Adipocyte (in vitro differentiated cells): ENCODE results near the gene TRPM3.

ENCODE experiments used
- DNase-seq: peaks from one replicate; pipeline ENCODE4 v3.0.0-alpha.2; 2015; ENCODE audit warnings: low read depth
- H3K27me3 ChIP-seq: replicated peaks from 2 replicates; pipeline ENCODE4 v1.7.0; 2013; ENCODE audit warnings: mild to moderate bottlenecking, low read length, moderate library complexity; ENCODE audit not compliant: control insufficient read depth, insufficient read depth
- H3K36me3 ChIP-seq: 2 replicates; pipeline ENCODE4 v1.7.0; 2013; ENCODE audit warnings: low read length, mild to moderate bottlenecking, moderate library complexity; ENCODE audit not compliant: control insufficient read depth, insufficient read depth, severe bottlenecking
- H3K4me1 ChIP-seq: 2 replicates; pipeline ENCODE4 v1.7.0; 2013; ENCODE audit warnings: mild to moderate bottlenecking, low read length, moderate library complexity; ENCODE audit not compliant: control insufficient read depth, insufficient read depth
- H3K4me3 ChIP-seq: 2 replicates; pipeline ENCODE4 v1.7.0; 2013; ENCODE audit warnings: mild to moderate bottlenecking, low read length, moderate library complexity
- H3K9ac ChIP-seq: 2 replicates; pipeline ENCODE4 v1.7.0; 2013; ENCODE audit warnings: mild to moderate bottlenecking, low read length, moderate library complexity
- H3K9me3 ChIP-seq: 2 replicates; pipeline ENCODE4 v1.7.0; 2013; ENCODE audit warnings: mild to moderate bottlenecking, low read length, moderate library complexity; ENCODE audit not compliant: control insufficient read depth

TRPM3 gene

DNA sequence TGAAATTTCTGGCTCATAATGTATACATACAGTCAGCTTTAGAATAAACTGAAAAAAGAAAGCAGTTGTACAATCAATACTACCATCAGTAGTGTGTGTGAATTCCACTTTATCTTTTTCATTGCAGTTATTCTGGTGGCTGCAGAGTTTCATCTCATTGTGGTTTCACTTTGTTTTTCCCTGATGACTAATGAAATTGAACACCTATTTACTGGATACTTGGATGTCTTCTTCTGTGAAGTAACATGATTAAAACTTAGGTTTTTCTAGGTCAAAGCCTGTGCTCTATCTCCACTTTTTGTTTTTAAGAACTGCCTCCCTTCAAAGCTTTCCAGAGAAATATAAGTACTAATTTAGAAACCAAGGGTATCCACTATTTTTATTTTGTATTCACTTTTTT lies 174.3 kb downstream of the TRPM3 start:
- DNase-seq: peak; percentile 28
- no peak overlapping the region for H3K4me3 ChIP-seq
- no peaks in the 10 kb centered on the region for H3K27me3 ChIP-seq
- H3K36me3 ChIP-seq: no peaks in the 10 kb centered on the region
- H3K4me1 ChIP-seq: peaks cover 7% of the 10 kb centered on the region
- no peaks in the 10 kb centered on the region for H3K9me3 ChIP-seq
- H3K9ac ChIP-seq: no peak overlapping the region

- H3K9ac ChIP-seq: no peak overlapping the region
- H3K36me3 ChIP-seq: no peaks in the 10 kb centered on the region
- peaks cover 6% of the 10 kb centered on the region for H3K4me1 ChIP-seq
- no peak overlapping the region for H3K4me3 ChIP-seq
- H3K27me3 ChIP-seq: no peaks in the 10 kb centered on the region
- no peak for DNase-seq
- H3K9me3 ChIP-seq: no peaks in the 10 kb centered on the region
Observed at GRCh38 chr9:70945301-70945700, 176.1 kb downstream of the TRPM3 start.

DNA sequence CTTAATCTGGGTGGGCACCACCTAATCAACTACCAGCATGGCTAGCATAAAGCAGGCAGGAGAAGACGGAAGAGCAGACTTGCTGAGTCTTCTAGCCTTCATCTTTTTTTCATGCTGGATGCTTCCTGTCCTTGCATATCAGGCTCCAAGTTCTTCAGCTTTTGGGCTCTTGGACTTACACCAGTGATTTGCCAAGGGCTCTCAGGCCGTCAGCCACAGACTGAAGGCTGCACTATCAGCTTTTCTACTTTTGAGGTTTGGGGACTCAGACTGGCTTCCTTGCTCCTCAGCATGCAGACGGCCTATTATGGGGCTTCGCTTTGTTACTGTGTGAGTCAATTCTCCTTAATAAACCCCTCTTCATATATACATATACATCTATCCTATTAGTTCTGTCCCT lies 180.2 kb downstream of the TRPM3 start:
- Histone ChIP-seq H3K4me3 (no peak overlapping the region), H3K9me3 (no peaks in the 10 kb centered on the region), H3K9ac (no peak overlapping the region), H3K36me3 (no peaks in the 10 kb centered on the region), H3K27me3 (no peaks in the 10 kb centered on the region), H3K4me1 (peaks cover 4% of the 10 kb centered on the region)
- DNase-seq: no peak

DNA sequence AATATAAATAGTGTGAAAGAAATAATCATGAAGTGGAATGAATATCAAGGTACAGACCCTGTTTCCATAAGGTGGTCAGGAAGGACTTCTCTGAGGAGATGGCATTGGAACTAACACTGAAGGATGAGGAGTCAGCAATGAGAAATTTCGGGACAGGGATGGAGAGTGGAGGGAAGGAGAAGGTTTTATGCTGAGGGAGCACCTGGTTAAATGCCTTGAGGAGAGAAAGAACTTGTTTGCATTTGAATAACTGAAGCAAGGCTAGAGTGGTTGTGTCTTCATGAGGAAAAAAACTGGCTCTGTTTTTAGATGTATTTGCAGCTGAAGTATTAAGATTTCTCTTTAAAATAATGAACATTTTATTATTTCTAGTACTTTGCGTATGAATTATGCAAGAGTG lies 180.8 kb downstream of the TRPM3 start:
- no peak for DNase-seq
- Histone ChIP-seq H3K27me3 (no peaks in the 10 kb centered on the region), H3K36me3 (no peaks in the 10 kb centered on the region), H3K9me3 (no peaks in the 10 kb centered on the region), H3K9ac (no peak overlapping the region), H3K4me1 (peaks cover 10% of the 10 kb centered on the region), H3K4me3 (no peak overlapping the region)

- Histone ChIP-seq H3K9ac (no peak overlapping the region), H3K9me3 (no peaks in the 10 kb centered on the region), H3K4me1 (peaks cover 33% of the 10 kb centered on the region), H3K4me3 (no peak overlapping the region), H3K27me3 (no peaks in the 10 kb centered on the region), H3K36me3 (no peaks in the 10 kb centered on the region)
- DNase-seq: no peak
Observed at GRCh38 chr9:70936536-70936935, 184.9 kb downstream of the TRPM3 start.

GRCh38 chr9:70935856-70936255 lies 185.6 kb downstream of the TRPM3 start:
- Histone ChIP-seq H3K4me1 (peaks cover 33% of the 10 kb centered on the region), H3K36me3 (no peaks in the 10 kb centered on the region), H3K9ac (peak overlapping the region; percentile 31), H3K9me3 (no peaks in the 10 kb centered on the region), H3K27me3 (no peaks in the 10 kb centered on the region), H3K4me3 (no peak overlapping the region)
- peak; percentile 12 for DNase-seq

DNA sequence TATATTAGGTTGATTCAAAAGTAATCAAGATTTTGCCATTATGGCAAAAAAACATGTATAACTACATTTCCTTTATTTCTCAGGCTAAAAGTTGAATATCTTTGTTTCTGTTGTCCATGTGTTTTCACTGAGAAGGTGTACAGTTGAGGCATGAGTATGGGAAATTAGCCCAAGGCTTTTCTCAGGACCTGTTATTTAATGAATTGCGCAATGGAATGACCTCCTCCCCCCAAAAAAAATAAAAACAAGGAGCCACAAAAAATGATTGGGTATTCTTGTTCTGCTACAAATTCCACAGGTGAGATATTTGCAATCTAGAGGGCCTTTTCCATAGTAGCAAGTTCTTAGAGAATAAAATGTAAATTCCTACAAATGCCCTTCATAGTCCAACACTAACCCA lies 186.8 kb downstream of the TRPM3 start:
- Histone ChIP-seq H3K4me3 (no peak overlapping the region), H3K36me3 (no peaks in the 10 kb centered on the region), H3K4me1 (peaks cover 33% of the 10 kb centered on the region), H3K27me3 (no peaks in the 10 kb centered on the region), H3K9ac (no peak overlapping the region), H3K9me3 (no peaks in the 10 kb centered on the region)
- DNase-seq: no peak

GRCh38 chr9:70933321-70933720 lies 188.1 kb downstream of the TRPM3 start:
- Histone ChIP-seq H3K27me3 (no peaks in the 10 kb centered on the region), H3K9me3 (no peaks in the 10 kb centered on the region), H3K9ac (no peak overlapping the region), H3K4me3 (no peak overlapping the region), H3K36me3 (no peaks in the 10 kb centered on the region), H3K4me1 (peaks cover 33% of the 10 kb centered on the region)
- DNase-seq: no peak

DNA sequence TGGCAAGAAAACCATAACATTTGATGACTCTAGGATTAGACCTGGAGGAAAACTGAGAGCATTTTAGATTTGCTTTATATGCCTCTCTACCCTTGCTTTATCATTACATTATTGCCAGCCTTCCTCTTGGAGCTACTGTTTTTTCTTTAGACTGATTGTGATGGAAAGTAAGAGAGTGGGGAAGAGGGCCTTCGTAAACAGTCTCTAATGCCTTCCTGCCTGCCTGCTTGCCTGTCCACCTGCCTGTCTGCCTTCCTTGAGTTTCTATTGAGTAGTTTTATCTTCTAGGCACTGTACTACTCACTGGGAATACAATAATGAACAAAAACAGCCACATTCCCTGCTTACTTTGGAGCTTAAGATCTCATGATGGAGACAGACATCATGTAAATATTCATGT lies 189.3 kb downstream of the TRPM3 start:
- Histone ChIP-seq H3K27me3 (no peaks in the 10 kb centered on the region), H3K9me3 (no peaks in the 10 kb centered on the region), H3K36me3 (no peaks in the 10 kb centered on the region), H3K4me1 (peaks cover 33% of the 10 kb centered on the region), H3K4me3 (no peak overlapping the region), H3K9ac (no peak overlapping the region)
- DNase-seq: no peak

- no peaks in the 10 kb centered on the region for H3K36me3 ChIP-seq
- no peak overlapping the region for H3K9ac ChIP-seq
- no peak overlapping the region for H3K4me3 ChIP-seq
- H3K4me1 ChIP-seq: peaks cover 14% of the 10 kb centered on the region
- no peaks in the 10 kb centered on the region for H3K9me3 ChIP-seq
- H3K27me3 ChIP-seq: no peaks in the 10 kb centered on the region
- DNase-seq: no peak
Observed at GRCh38 chr9:70927530-70927929, 193.9 kb downstream of the TRPM3 start.

DNA sequence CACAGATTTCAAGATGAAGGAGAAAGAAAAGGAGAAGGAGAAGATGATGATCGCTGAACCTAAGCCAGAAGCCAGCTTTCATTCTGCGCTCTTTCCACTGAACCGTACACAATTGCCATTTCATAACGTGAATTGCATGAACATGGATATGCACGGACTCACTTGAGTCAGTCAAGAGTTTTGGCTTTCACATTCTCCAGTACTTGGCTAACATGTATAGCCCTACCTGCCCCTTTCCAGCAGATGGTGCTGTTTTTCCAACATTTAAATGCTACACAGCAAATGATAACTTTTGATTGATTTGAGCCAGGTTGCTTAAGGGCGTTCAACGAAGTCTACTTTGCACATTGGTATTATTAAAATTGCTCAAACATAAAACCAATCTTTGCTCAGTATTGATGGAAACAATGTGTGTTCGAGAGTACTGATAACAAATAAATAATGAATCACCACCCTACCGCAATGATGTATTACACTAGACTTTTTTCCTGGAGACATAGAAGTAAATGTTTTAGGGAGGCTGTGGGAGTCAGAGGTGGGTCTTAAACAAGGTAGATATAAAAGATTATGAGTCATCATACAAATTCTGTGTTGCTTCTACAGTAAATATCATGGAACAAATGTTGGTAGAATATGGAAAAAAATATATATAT lies 196.4 kb downstream of the TRPM3 start:
- no peaks in the 10 kb centered on the region for H3K36me3 ChIP-seq
- H3K4me1 ChIP-seq: peaks cover 15% of the 10 kb centered on the region
- H3K9me3 ChIP-seq: no peaks in the 10 kb centered on the region
- peak overlapping the region; percentile 76 for H3K4me3 ChIP-seq
- peak overlapping the region; percentile 79 for H3K9ac ChIP-seq
- DNase-seq: peak; percentile 95
- no peaks in the 10 kb centered on the region for H3K27me3 ChIP-seq

DNA sequence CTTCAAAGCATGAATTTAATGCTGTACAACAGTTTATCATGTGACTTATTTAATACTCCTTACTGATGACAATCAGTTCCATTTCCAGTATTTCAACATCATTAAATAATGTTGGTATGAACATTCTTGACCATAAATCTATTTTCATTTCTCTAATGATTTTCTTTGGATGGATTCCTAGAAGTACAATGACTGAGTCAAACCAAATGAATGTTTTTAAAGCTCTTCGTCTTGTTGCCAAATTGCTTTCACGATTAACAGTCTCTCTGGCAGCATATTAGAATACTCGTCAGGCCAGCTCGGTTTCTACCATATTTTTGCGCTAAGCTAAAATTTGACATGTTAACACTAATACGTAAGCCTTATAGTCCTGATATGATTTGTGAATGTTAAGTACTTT lies 197.0 kb downstream of the TRPM3 start:
- Histone ChIP-seq H3K9ac (peak overlapping the region; percentile 79), H3K9me3 (no peaks in the 10 kb centered on the region), H3K36me3 (no peaks in the 10 kb centered on the region), H3K4me3 (peak overlapping the region; percentile 76), H3K4me1 (peaks cover 15% of the 10 kb centered on the region), H3K27me3 (no peaks in the 10 kb centered on the region)
- DNase-seq: peak; percentile 88
